Fibroblast of the conjunctiva (primary cell): ENCODE results near the gene CCDC157.
A peak's percentile ranks its signal among the peaks of the same experiment; 100 is the strongest.
"Not testable (repeated sequence)": the region's sequence is repeated elsewhere in the genome, so short reads cannot be mapped to it uniquely, and the experiment has no call there.

ENCODE experiments used
- DNase-seq: peaks from one replicate; pipeline ENCODE4 v3.0.0-alpha.2; 2010; ENCODE audit warnings: low read depth

Gene CCDC157

GRCh38 chr22:30326255-30326705, 30.5 kb upstream of the CCDC157 start:
- no peak for DNase-seq

- DNase-seq: peak; percentile 79
Observed at GRCh38 chr22:30326706-30327362, 30.0 kb upstream of the CCDC157 start, which contains the start of gene TBC1D10A. Gene TBC1D10A, minus strand, starts transcription at chr22:30326941. Its CDS starts 60 bp downstream, at chr22:30326881.

GRCh38 chr22:30327864-30328345, 28.9 kb upstream of the CCDC157 start:
- no peak for DNase-seq

- DNase-seq: no peak
Observed at GRCh38 chr22:30328466-30329049, 28.2 kb upstream of the CCDC157 start.

GRCh38 chr22:30332551-30332950, 24.3 kb upstream of the CCDC157 start:
- DNase-seq: no peak

- no peak for DNase-seq
Observed at GRCh38 chr22:30332994-30333706, 23.7 kb upstream of the CCDC157 start.

GRCh38 chr22:30333707-30334087, 23.1 kb upstream of the CCDC157 start:
- DNase-seq: no peak

GRCh38 chr22:30334646-30335045, 22.2 kb upstream of the CCDC157 start:
- no peak for DNase-seq

- no peak for DNase-seq
Observed at GRCh38 chr22:30335236-30335635, 21.6 kb upstream of the CCDC157 start.

GRCh38 chr22:30336752-30337460, 19.9 kb upstream of the CCDC157 start:
- DNase-seq: no peak

- DNase-seq: no peak
Observed at GRCh38 chr22:30337461-30337778, 19.4 kb upstream of the CCDC157 start.

- DNase-seq: not testable (repeated sequence)
Observed at GRCh38 chr22:30338341-30338740, 18.5 kb upstream of the CCDC157 start.

GRCh38 chr22:30338802-30339201, 18.0 kb upstream of the CCDC157 start:
- no peak for DNase-seq

GRCh38 chr22:30340911-30341685, 15.7 kb upstream of the CCDC157 start:
- no peak for DNase-seq

- no peak for DNase-seq
Observed at GRCh38 chr22:30344447-30345200, 12.2 kb upstream of the CCDC157 start.

- DNase-seq: no peak
Observed at GRCh38 chr22:30347255-30347892, 9.4 kb upstream of the CCDC157 start.

GRCh38 chr22:30348404-30348803, 8.4 kb upstream of the CCDC157 start:
- no peak for DNase-seq

GRCh38 chr22:30348809-30349208, 8.0 kb upstream of the CCDC157 start:
- peak; percentile 32 for DNase-seq

GRCh38 chr22:30351226-30351625, 5.6 kb upstream of the CCDC157 start:
- DNase-seq: no peak

- no peak for DNase-seq
Observed at GRCh38 chr22:30354644-30355043, 2.2 kb upstream of the CCDC157 start.

GRCh38 chr22:30357236-30357570, 396 bp downstream of the CCDC157 start:
- no peak for DNase-seq
